SU-DHL-6 (cell line): ENCODE results near the gene FCHO1.
"Not testable (repeated sequence)": the region's sequence is repeated elsewhere in the genome, so short reads cannot be mapped to it uniquely, and the experiment has no call there.

Source experiments
- H2AFZ ChIP-seq: fragments of 200-600 bp; sonication (generic); 2 replicates; pipeline ENCODE4 v1.6.1; 2014; ENCODE audit warnings: low read depth, mild to moderate bottlenecking, moderate library complexity, mixed read lengths, antibody characterized with exemption, low read length; ENCODE audit not compliant: severe bottlenecking
- H3F3A ChIP-seq: fragments of 200-600 bp; shearing (Covaris generic); 2 replicates; pipeline ENCODE4 v1.6.0; 2016; ENCODE audit warnings: antibody characterized with exemption, mild to moderate bottlenecking; ENCODE audit not compliant: insufficient read depth
- H3K27ac ChIP-seq: fragments of 200-600 bp; sonication (generic); 2 replicates; pipeline ENCODE4 v1.5.1; 2016; ENCODE audit warnings: low read depth, mild to moderate bottlenecking, low read length, moderate library complexity, mixed read lengths
- H3K27me3 ChIP-seq: fragments of 200-600 bp; sonication (generic), shearing (Covaris generic); 2 replicates; pipeline ENCODE4 v1.6.0; 2014; ENCODE audit warnings: mild to moderate bottlenecking, low read length
- H3K36me3 ChIP-seq: fragments of 200-600 bp; sonication (generic); 2 replicates; pipeline ENCODE4 v1.6.1; 2014; ENCODE audit warnings: mild to moderate bottlenecking, low read length, mixed read lengths
- H3K4me2 ChIP-seq: fragments of 300-600, 200-600 bp; shearing (Covaris generic), sonication (generic); 2 replicates; pipeline ENCODE4 v1.6.0; 2014; ENCODE audit warnings: low read length, low read depth, mild to moderate bottlenecking; ENCODE audit not compliant: poor library complexity, severe bottlenecking
- H3K4me3 ChIP-seq: fragments of 200-600 bp; sonication (generic); 2 replicates; pipeline ENCODE4 v1.5.1; 2014; ENCODE audit warnings: antibody characterized with exemption, low read length, mild to moderate bottlenecking, mixed read lengths; ENCODE audit not compliant: insufficient read depth, poor library complexity, severe bottlenecking
- H3K79me2 ChIP-seq: fragments of 200-600 bp; sonication (generic); 2 replicates; pipeline ENCODE4 v1.6.1; 2014; ENCODE audit warnings: mild to moderate bottlenecking, low read length, moderate library complexity; ENCODE audit not compliant: insufficient read depth
- H3K9ac ChIP-seq: fragments of 200-600 bp; sonication (generic); 2 replicates; pipeline ENCODE4 v1.7.0; 2014; ENCODE audit warnings: mild to moderate bottlenecking, low read length
- H3K9me2 ChIP-seq: fragments of 200-600 bp; sonication (generic); replicated peaks from 2 replicates; pipeline ENCODE4 v1.6.1; 2014; ENCODE audit warnings: low read length; ENCODE audit not compliant: insufficient read depth
- H3K9me3 ChIP-seq: fragments of 200-600 bp; sonication (generic); 2 replicates; pipeline ENCODE4 v1.6.1; 2014; ENCODE audit warnings: low read length, mixed read lengths; ENCODE audit not compliant: insufficient read depth
- H4K20me1 ChIP-seq: fragments of 200-600 bp; sonication (generic); 2 replicates; pipeline ENCODE4 v1.6.1; 2014; ENCODE audit warnings: low read depth, mild to moderate bottlenecking, antibody characterized with exemption, low read length, moderate library complexity, mixed read lengths
- CTCF ChIP-seq: fragments of 200-600 bp; sonication (generic); IDR thresholded peaks from one replicate; pipeline ENCODE4 v1.5.1; 2017; ENCODE audit warnings: antibody characterized with exemption, mild to moderate bottlenecking, low read length, moderate library complexity; ENCODE audit not compliant: insufficient read depth, poor library complexity, severe bottlenecking
- EZH2phosphoT487 ChIP-seq: fragments of 200-600 bp; sonication (generic), shearing (Covaris generic); conservative IDR thresholded peaks from 2 replicates; pipeline ENCODE4 v1.6.1; 2018; ENCODE audit warnings: mild to moderate bottlenecking, antibody characterized with exemption, low read length, moderate library complexity, mixed read lengths

FCHO1 gene

GRCh38 chr19:17778251-17778967 lies 27.1 kb downstream of the FCHO1 start:
- TF ChIP-seq CTCF, result no peak
- TF ChIP-seq EZH2phosphoT487, result no peak
- Histone ChIP-seq H3K4me3 (no peak overlapping the region), H3K27me3 (no peaks in the 10 kb centered on the region), H4K20me1 (no peaks in the 10 kb centered on the region), H3K4me2 (no peak overlapping the region), H3K9me3 (no peaks in the 10 kb centered on the region), H3K36me3 (no peaks in the 10 kb centered on the region), H3K9me2 (no peaks in the 10 kb centered on the region), H3K9ac (no peak overlapping the region), H3K27ac (no peak overlapping the region), H3F3A (peaks cover 7% of the 10 kb centered on the region; the same call in 1 of the 2 replicates), H2AFZ (no peak overlapping the region), H3K79me2 (no peaks in the 10 kb centered on the region)

GRCh38 chr19:17778968-17779929 lies 28.0 kb downstream of the FCHO1 start:
- Histone ChIP-seq H2AFZ (no peak overlapping the region), H3K79me2 (no peaks in the 10 kb centered on the region), H3K9me3 (no peaks in the 10 kb centered on the region), H3K9me2 (no peaks in the 10 kb centered on the region), H3K9ac (no peak overlapping the region), H3K4me2 (no peak overlapping the region), H4K20me1 (no peaks in the 10 kb centered on the region), H3K36me3 (no peaks in the 10 kb centered on the region), H3F3A (peaks cover 7% of the 10 kb centered on the region; the same call in 1 of the 2 replicates), H3K4me3 (no peak overlapping the region), H3K27ac (no peak overlapping the region), H3K27me3 (no peaks in the 10 kb centered on the region)
- TF ChIP-seq EZH2phosphoT487 (no peak), CTCF (no peak)

- H3K9ac ChIP-seq, result no peak overlapping the region
- no peak overlapping the region for H3K27ac ChIP-seq
- TF ChIP-seq EZH2phosphoT487 (no peak), CTCF (no peak)
- no peak overlapping the region for H2AFZ ChIP-seq
- no peak overlapping the region for H3K4me3 ChIP-seq
- H3F3A ChIP-seq, result peaks cover 7% of the 10 kb centered on the region; the same call in 1 of the 2 replicates
- no peaks in the 10 kb centered on the region for H4K20me1 ChIP-seq
- H3K9me2 ChIP-seq, result no peaks in the 10 kb centered on the region
- no peaks in the 10 kb centered on the region for H3K79me2 ChIP-seq
- no peak overlapping the region for H3K4me2 ChIP-seq
- H3K9me3 ChIP-seq, result no peaks in the 10 kb centered on the region
- no peaks in the 10 kb centered on the region for H3K27me3 ChIP-seq
- peaks cover 3% of the 10 kb centered on the region; the same call in 1 of the 2 replicates for H3K36me3 ChIP-seq
Measured at GRCh38 chr19:17780781-17781180, 29.5 kb downstream of the FCHO1 start.

- not testable (repeated sequence) for H3K9me2 ChIP-seq, H3K27ac ChIP-seq, H2AFZ ChIP-seq, H3K36me3 ChIP-seq, H3K4me3 ChIP-seq, H3K79me2 ChIP-seq, H3K9me3 ChIP-seq, H3K4me2 ChIP-seq, H3K27me3 ChIP-seq, H4K20me1 ChIP-seq, H3K9ac ChIP-seq, H3F3A ChIP-seq
Measured at GRCh38 chr19:17783721-17784120, 32.4 kb downstream of the FCHO1 start.
